Immature natural killer cell (primary cell): ENCODE results near the gene LRRC23. TPM values are rescaled to one million over a fixed set of nuclear protein-coding genes. Genes with fewer than 3 reads are reported as not detected.
"Not testable (repeated sequence)": the region's sequence is repeated elsewhere in the genome, so short reads cannot be mapped to it uniquely, and the experiment has no call there.

ENCODE experiments used
- DNase-seq, 3 donors: peaks; one replicate each; pipeline ENCODE4 v3.0.0; 2022; ENCODE audit warnings: mixed read lengths in 1 of 3
- H3K27ac Mint-ChIP-seq, 6 donors: one replicate each; pipeline ENCODE4 v1.8.0; 2020; ENCODE audit warnings: mixed read lengths in 6 of 6, mild to moderate bottlenecking in 5 of 6, inconsistent platforms in 4 of 6, moderate library complexity in 3 of 6
- H3K27me3 Mint-ChIP-seq, 3 donors: one replicate each; pipeline ENCODE4 v1.8.0; 2020 to 2021; ENCODE audit warnings: low read depth in 3 of 3, mild to moderate bottlenecking in 3 of 3, mixed read lengths in 3 of 3, moderate library complexity in 3 of 3, inconsistent platforms in 1 of 3
- H3K36me3 Mint-ChIP-seq, 3 donors: one replicate each; pipeline ENCODE4 v1.8.0; 2020; ENCODE audit warnings: mixed read lengths in 3 of 3, inconsistent platforms in 2 of 3, mild to moderate bottlenecking in 2 of 3
- H3K4me1 Mint-ChIP-seq, 2 donors: one replicate each; pipeline ENCODE4 v1.8.0; 2020; ENCODE audit warnings: inconsistent platforms in 2 of 2, mild to moderate bottlenecking in 2 of 2, mixed read lengths in 2 of 2, moderate library complexity in 1 of 2
- H3K4me3 Mint-ChIP-seq, 5 donors: one replicate each; pipeline ENCODE4 v1.8.0; 2020; ENCODE audit warnings: mild to moderate bottlenecking in 5 of 5, mixed read lengths in 5 of 5, inconsistent platforms in 3 of 5, moderate library complexity in 3 of 5
- H3K9me3 Mint-ChIP-seq, 6 donors: one replicate each; pipeline ENCODE4 v1.8.0; 2020; ENCODE audit warnings: mild to moderate bottlenecking in 6 of 6, mixed read lengths in 6 of 6, inconsistent platforms in 4 of 6, moderate library complexity in 3 of 6
- polyA plus RNA-seq, 3 donors: library from polyadenylated mRNA; unstranded; fragments of 300-500 nt; fragmentation: Illumina TruSeq; gene quantifications; one replicate each; pipeline ENCODE4 v1.2.3, GENCODE V29; 2021

Gene LRRC23
- polyA plus RNA-seq, 3 donors from 2014 or later, result 2.3 to 4.4 (median 2.4) TPM

GRCh38 chr12:6867413-6868210 is 37.0 kb upstream of the LRRC23 start, which contains the start of gene TPI1:
Gene TPI1, plus strand, starts transcription at chr12:6867531. Its CDS starts 36 bp downstream, at chr12:6867567.
- peak within 1 kb of the TSS; percentile 91 to 95 (median 92) for H3K4me3 Mint-ChIP-seq
- peak; percentile 76 to 79 (median 78) for DNase-seq
- no peaks in the 10 kb centered on the region for H3K9me3 Mint-ChIP-seq
- H3K36me3 Mint-ChIP-seq, result peaks cover 8 to 26% (median 16%) of the 10 kb centered on the region in 3 donors
- H3K27me3 Mint-ChIP-seq, result peaks cover 2 to 5% (median 3%) of the 10 kb centered on the region in 3 donors
- peaks cover 51 to 52% of the 10 kb centered on the region in 2 donors for H3K4me1 Mint-ChIP-seq
- peak within 1 kb of the TSS; percentile 66 to 95 (median 87) for H3K27ac Mint-ChIP-seq

GRCh38 chr12:6868211-6869048 is 36.2 kb upstream of the LRRC23 start:
- peak overlapping the region; percentile 58 to 83 (median 80) for H3K27ac Mint-ChIP-seq
- H3K36me3 Mint-ChIP-seq, result peaks cover 6 to 21% (median 13%) of the 10 kb centered on the region in 3 donors
- H3K27me3 Mint-ChIP-seq, result peaks cover 2 to 6% (median 5%) of the 10 kb centered on the region in 3 donors
- no peaks in the 10 kb centered on the region for H3K9me3 Mint-ChIP-seq
- peaks cover 51 to 52% of the 10 kb centered on the region in 2 donors for H3K4me1 Mint-ChIP-seq
- H3K4me3 Mint-ChIP-seq, result peak overlapping the region; percentile 85 to 92 (median 86)
- DNase-seq, result no peak

- Mint-ChIP-seq H3K27ac (peak overlapping the region; percentile 58 to 87 (median 76)), H3K4me3 (peak overlapping the region; percentile 85 to 92 (median 86)), H3K9me3 (no peaks in the 10 kb centered on the region), H3K36me3 (peaks cover 4 to 20% (median 11%) of the 10 kb centered on the region in 3 donors), H3K27me3 (peaks cover 2 to 6% (median 5%) of the 10 kb centered on the region in 3 donors), H3K4me1 (peaks cover 56 to 59% of the 10 kb centered on the region in 2 donors)
- peak; percentile 76 to 81 (median 76) for DNase-seq
Measured at GRCh38 chr12:6869049-6870021, 35.3 kb upstream of the LRRC23 start.

- not testable (repeated sequence) for H3K27me3 Mint-ChIP-seq, DNase-seq, H3K9me3 Mint-ChIP-seq
- Mint-ChIP-seq H3K4me1 (peaks cover 57 to 59% of the 10 kb centered on the region in 2 donors), H3K27ac (peak overlapping the region in 4 of 6 donors; percentile 33 to 49 (median 41)), H3K4me3 (peak overlapping the region in 4 of 5 donors; percentile 14 to 64 (median 58)), H3K36me3 (peaks cover 0 to 13% (median 4%) of the 10 kb centered on the region in 3 donors)
Measured at GRCh38 chr12:6870304-6870703, 34.3 kb upstream of the LRRC23 start.

- Mint-ChIP-seq H3K4me3 (peak overlapping the region; percentile 88 to 92 (median 91)), H3K36me3 (peaks cover 0 to 13% (median 8%) of the 10 kb centered on the region in 3 donors), H3K4me1 (peaks cover 57 to 59% of the 10 kb centered on the region in 2 donors), H3K9me3 (no peaks in the 10 kb centered on the region), H3K27me3 (peaks cover 2 to 7% (median 6%) of the 10 kb centered on the region in 3 donors), H3K27ac (peak overlapping the region; percentile 31 to 91 (median 87))
- DNase-seq, result no peak
Measured at GRCh38 chr12:6871052-6871957, 33.3 kb upstream of the LRRC23 start.

- Mint-ChIP-seq H3K27me3 (peaks cover under 1 to 4% (median 4%) of the 10 kb centered on the region in 3 donors), H3K4me1 (peaks cover 48 to 53% of the 10 kb centered on the region in 2 donors)
Measured at GRCh38 chr12:6872073-6873048, 32.3 kb upstream of the LRRC23 start.

GRCh38 chr12:6873094-6874014 is 31.3 kb upstream of the LRRC23 start, which contains the start of gene SPSB2:
Gene SPSB2, minus strand, starts transcription at chr12:6873303. Its CDS starts 402 bp downstream, at chr12:6872901.
- H3K36me3 Mint-ChIP-seq, result peaks cover 4 to 17% (median 8%) of the 10 kb centered on the region in 3 donors
- peaks cover 43 to 47% of the 10 kb centered on the region in 2 donors for H3K4me1 Mint-ChIP-seq
- peaks cover 0 to 4% (median 3%) of the 10 kb centered on the region in 3 donors for H3K27me3 Mint-ChIP-seq
- H3K4me3 Mint-ChIP-seq, result peak within 1 kb of the TSS; percentile 88 to 92 (median 91)
- H3K27ac Mint-ChIP-seq, result peak within 1 kb of the TSS; percentile 59 to 94 (median 90)
- H3K9me3 Mint-ChIP-seq, result no peaks in the 10 kb centered on the region
- peak; percentile 98 to 99 (median 99) for DNase-seq

More at GRCh38 chr12:6872073-6873048, 32.3 kb upstream of the LRRC23 start:
- peaks cover 3 to 17% (median 8%) of the 10 kb centered on the region in 3 donors for H3K36me3 Mint-ChIP-seq
- H3K27ac Mint-ChIP-seq, result peak overlapping the region; percentile 59 to 91 (median 90)
- H3K9me3 Mint-ChIP-seq, result no peaks in the 10 kb centered on the region
- peak; percentile 84 to 86 (median 85) for DNase-seq
- H3K4me3 Mint-ChIP-seq, result peak overlapping the region; percentile 88 to 92 (median 91)

DNA sequence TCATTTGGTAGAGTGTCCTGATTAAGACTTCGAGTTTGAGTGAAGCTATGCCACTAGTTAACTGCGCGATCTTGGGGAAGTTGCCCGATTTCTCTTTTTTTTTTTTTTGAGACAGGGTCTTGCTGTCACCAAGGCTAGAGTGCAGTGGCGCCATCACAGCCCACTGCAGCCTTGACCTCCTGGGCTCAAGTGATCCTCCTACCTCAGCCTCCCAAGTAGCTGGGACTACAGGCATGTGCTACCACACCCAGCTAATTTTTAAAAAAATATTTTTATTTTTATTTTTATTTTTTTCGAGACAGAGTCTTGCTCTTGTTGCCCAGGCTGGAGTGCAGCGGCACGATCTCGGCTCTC is 30.6 kb upstream of the LRRC23 start:
- Mint-ChIP-seq H3K4me1 (peaks cover 36 to 41% of the 10 kb centered on the region in 2 donors), H3K4me3 (peak overlapping the region; percentile 86 to 92 (median 91)), H3K36me3 (peaks cover 4 to 17% (median 8%) of the 10 kb centered on the region in 3 donors), H3K27ac (peak overlapping the region; percentile 59 to 94 (median 88))
- not testable (repeated sequence) for H3K9me3 Mint-ChIP-seq, DNase-seq, H3K27me3 Mint-ChIP-seq

- not testable (repeated sequence) for H3K9me3 Mint-ChIP-seq, H3K27me3 Mint-ChIP-seq, DNase-seq, H3K27ac Mint-ChIP-seq, H3K4me1 Mint-ChIP-seq, H3K4me3 Mint-ChIP-seq
- peaks cover 4 to 11% (median 4%) of the 10 kb centered on the region in 3 donors for H3K36me3 Mint-ChIP-seq
Measured at GRCh38 chr12:6879824-6880223, 24.8 kb upstream of the LRRC23 start.

GRCh38 chr12:6883252-6883651 is 21.4 kb upstream of the LRRC23 start:
- no peak for DNase-seq
- H3K9me3 Mint-ChIP-seq, result no peaks in the 10 kb centered on the region
- H3K36me3 Mint-ChIP-seq, result peaks cover 0 to 10% (median 4%) of the 10 kb centered on the region in 3 donors
- H3K27me3 Mint-ChIP-seq, result no peaks in the 10 kb centered on the region
- H3K27ac Mint-ChIP-seq, result no peak overlapping the region
- H3K4me1 Mint-ChIP-seq, result no peaks in the 10 kb centered on the region
- H3K4me3 Mint-ChIP-seq, result no peak overlapping the region
